Stimulated activated CD4-positive, alpha-beta T cell treated with anti-CD3 and anti-CD28 coated beads, Interleukin-15, amount 100 ng/mL, for 48 hours (primary cell): ENCODE data around the gene SYPL2.
A peak's percentile ranks its signal among the peaks of the same experiment; 100 is the strongest.

ENCODE experiments used
- DNase-seq, 2 donors: peaks; one replicate each; pipeline ENCODE4 v3.0.0-alpha.2; 2020; ENCODE audit warnings: low read depth in 2 of 2

SYPL2 gene

DNA sequence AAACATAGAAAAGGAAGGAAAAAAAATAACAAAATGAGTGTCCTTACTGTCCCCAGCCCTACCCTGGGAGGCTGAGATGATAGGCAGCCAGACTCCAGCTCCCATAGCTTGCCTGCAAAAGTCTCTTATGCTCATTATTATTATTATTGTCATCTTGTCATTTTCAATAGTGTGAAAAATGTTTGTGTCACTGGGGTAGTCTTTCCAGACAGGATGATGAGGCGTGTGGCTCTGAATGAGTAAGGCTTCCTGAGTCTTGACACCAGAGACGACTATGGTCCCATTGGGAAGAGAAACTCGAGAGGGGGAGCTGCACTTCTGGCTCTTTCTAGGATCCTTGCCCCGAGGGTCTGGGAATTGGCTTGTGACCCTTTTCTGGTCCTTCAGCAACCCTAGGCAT is 26.4 kb downstream of the SYPL2 start:
- DNase-seq, result no peak

DNA sequence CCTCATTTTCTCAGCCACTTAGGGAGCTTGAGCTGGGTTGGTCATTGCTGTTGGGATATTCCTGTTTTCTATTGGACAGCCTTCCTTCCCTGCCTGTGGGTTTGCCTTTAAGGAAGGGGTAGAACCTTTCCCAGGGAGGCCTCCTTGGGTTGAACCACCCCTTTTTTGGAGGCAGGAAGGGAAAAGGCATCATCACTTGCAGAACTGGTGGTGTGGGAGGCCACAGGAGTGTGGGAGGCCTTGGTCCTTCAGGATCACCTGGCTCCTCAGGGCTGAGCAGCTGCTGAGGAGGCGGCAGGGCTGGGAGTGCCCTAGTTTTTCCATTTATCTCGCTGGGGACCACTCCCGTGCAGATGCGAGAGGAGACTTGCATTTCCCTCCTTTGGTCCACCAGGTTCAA is 26.9 kb downstream of the SYPL2 start:
- no peak for DNase-seq

DNA sequence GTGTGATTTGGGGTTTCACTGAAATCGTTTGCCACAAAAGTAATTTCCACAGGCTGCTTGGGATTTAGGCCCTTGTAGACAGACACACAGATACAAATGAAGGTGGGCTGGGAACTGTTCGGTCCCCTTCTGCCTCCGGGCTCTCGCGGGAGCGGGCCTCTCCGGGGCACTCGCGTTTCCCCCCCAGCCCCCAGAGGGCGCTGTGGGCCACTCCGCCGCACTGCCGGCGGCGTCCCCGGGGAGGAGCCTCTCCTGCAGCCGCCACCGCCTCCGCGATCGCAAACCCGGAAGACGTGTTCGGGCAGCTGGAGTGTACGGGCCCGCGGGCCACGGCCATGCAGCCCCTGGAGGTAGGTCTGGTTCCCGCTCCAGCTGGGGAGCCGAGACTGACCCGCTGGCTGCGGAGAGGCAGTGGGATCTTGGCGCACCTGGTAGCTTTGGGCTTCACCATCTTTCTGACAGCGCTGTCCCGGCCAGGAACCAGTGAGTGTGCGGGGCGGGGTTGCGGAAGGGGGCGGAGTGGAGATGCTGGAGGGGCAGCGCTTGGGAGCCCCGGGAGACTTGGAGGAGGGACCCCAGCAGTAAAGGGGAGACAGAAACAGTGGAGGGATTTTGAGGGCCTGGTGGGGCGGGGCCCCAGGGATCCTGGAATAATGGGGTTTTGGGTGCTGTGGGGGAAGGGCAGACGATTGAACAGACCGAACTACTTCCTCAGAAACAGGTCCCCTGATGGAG is 27.6 kb downstream of the SYPL2 start, which contains the start of gene CYB561D1:
Gene CYB561D1 (plus strand): TSS at position 290 of the 735 bp plus-strand sequence. CDS start 46 bp downstream, at position 336.
- peak; percentile 77 to 86 for DNase-seq

DNA sequence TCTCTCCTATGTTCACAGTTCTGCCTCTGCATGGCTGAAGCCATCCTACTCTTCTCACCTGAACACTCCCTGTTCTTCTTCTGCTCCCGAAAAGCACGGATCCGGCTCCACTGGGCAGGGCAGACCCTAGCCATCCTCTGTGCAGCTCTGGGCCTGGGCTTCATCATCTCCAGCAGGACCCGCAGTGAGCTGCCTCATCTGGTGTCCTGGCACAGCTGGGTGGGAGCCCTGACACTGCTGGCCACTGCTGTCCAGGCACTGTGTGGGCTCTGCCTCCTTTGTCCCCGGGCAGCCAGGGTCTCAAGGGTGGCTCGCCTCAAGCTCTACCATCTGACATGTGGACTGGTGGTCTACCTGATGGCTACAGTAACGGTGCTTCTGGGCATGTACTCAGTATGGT is 29.4 kb downstream of the SYPL2 start:
- no peak for DNase-seq

DNA sequence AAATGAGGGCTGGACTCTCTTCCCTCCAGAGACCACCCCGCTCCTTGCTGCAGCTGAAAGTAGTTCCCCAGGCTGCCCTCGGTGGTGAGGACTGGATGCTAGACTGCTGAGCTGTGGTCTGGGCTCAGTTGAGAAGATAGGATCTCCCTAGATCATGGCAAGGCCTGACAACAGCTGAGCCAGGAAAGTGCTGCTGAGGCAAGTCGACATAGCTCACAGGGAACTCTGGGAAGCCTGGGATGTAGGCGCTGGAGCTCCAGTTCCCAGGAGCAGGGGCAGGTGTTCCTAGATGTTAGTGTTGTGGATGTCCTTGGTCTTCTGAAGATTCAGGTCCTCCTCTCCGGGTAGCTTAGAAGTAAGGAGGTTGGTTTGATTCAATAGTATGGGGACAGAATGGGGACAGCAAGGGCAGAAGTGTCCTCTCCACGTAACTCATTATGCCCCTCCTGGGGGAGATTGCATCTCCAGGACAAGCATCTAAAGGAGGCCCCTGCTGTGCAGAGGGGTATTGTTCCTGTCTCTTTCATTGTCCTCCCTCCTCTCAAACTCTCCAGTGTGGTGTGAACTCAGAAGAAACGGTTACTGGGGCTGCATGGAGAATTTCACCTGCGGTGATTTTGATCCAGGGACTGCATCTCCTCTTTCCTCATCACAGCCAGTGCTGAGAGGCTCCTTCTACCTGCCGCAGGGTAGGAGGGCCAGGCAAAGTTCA is 31.3 kb downstream of the SYPL2 start:
- no peak for DNase-seq

DNA sequence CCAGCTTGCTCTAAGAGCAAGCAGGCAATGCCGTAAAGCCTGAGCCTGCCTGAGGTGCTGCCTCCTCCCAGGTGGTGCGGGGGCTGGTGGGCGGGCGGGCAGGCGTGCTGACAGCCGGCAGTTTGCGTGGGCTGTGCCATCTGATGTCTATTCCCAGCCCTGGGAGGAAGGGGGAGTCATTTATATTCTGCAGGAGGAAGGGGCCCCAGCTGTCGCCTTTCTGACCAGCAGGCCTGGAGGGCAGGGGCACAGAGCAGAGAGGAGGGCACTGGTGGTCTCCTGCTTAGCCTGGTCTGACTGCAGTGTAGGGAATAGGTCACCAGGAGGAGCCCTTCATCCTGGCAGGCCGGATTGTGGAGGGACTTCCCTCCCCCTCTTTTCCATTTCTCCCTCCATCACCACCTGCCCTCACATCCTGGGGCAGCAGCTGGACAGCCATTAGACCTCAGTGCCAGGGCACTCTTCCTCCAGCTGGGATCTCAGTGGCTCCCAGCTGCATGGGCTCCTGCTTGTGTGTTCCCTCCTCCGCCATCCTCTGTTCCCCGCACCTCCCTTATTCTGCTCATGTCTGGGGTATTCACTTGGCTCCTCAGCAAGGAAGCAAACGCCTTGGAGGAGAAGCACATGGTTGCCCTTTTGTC is 31.9 kb downstream of the SYPL2 start:
- DNase-seq, result no peak

DNA sequence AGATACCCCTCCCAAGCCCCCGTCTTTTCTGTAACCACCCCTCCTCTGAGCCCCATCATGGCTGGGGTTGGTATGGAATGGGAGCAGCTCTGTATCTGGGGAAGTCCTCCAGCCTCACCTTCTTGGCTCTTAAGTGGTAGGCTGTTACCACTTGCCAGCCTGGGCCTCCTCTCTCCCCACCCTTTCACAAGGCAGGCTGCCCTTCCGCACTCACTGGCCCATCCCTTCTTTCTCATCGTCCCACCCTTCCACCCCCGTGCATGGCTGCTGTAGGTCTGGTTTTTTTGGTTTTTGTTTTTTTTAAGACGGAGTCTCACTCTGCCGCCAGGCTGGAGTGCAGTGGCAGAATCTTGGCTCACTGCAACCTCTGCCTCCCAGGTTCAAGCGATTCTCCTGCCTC is 32.7 kb downstream of the SYPL2 start:
- no peak for DNase-seq

DNA sequence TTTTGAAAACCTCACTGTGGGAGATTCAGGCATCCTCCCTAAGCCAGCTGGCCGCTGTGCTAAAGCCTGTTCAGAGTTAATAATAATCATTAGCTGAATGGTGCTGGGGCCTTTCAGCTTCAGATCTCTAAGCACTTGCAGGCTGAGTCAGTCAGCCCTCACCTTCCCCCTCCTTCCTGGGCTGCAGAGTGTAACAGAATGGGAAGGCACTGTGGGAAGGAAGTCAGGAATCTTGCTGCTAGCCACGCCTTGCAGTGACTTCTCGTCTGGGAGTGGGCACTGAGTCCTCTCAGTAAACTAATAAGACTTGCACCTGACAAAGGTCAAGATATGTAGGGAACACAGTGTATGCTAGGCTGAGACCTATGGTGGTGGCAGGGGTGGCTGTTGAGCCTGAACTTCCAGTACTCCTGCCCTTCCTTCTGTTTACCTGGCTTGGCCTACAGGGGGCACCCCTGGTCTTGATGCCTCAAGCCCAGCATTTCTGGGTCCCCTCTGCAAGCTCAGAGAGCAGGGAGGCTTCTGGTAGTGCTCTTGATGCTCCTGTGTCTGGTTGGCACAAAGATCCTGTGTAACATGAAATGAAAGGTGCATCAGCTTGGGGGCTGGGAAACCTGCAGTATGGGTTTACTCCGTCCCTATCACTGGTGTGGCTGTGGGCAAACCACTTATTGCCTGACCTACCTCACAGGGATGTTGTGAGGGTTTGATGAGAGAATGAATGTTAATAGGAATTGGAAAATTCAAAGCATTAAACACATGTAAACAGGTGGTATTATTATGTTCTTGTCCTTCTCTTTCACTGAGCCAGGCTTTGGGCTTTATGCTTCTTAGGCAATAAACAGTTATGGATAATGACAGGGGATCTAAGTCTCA is 33.6 kb downstream of the SYPL2 start:
- peak in 1 of 2 donors; percentile 44 for DNase-seq

DNA sequence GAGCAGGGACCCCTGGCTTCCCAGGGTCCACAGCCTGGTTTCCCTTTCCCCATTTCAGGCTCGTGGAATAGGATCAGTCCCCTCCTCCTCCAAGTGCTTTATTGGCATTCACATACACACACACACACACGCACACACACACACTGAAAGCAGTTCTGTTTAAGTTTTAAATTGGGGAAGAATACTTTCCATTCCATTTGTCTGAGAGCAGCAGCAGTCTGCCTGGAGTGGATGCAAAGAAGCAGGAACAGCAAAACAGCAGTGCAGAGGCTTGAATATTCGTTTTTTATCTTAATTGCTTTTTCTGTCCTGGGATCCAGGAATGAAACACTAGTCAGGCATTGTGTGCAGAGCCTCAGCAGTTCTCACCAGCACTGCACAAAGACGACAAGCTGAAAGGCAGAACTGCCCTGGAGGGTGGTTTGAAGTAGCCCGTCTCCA is 34.6 kb downstream of the SYPL2 start:
- no peak for DNase-seq

DNA sequence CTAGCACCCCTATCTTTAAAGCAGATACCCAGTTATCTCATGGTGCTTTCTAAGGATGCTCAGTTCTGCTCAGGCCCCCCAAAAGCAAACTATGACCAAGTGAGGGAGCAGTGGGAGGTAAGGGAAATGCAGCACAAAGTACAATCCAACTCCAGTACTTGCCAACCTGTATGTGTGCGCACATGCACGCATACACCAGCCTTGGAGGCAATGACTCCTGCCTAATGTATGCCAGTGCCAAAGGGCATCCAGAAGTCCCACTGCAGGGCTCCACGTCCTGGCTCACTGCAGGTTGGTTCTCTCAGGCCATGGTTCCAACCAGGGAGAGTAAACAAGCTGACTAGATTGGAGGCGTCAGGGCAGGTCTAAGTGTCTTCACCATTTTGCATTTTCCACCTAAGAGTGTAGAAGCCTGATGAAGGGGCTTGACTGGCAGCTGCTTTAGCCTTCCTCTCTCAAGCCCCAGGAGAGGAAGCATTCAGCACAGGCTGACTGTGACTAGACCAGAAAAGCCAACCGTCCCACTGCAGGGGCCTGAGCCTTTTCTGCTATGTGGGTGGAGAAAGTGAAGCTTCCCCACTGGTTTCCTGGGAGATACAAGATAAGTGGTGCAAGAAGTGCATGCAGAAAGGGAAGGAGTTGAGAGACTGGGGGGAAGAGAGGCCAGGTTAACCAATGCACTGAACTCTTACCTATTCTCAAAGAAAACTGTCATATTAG is 35.5 kb downstream of the SYPL2 start:
- DNase-seq, result no peak

DNA sequence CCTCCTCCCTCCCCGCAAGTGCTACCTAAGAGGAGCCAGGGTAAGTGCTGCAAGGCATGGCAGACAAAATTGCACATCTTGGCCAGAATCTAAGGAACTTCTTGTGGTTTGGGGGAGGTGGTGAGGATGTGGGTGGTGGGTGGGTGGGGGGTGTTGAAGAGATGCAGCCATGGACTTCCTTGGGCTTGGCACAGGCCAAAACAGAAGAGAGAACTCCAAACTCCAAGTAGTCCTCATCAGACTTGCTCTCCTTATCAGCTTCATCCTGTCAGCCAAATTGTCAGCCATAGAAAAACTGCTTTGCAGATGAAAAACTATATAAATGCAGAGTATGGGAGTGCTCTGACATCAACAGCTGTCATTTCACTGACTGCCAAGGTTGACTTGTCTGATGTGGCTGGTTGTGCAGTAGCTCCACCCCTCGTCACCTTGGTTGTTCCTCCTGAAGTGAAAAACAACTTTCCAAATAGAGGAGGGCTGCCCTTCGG is 36.1 kb downstream of the SYPL2 start:
- no peak for DNase-seq

DNA sequence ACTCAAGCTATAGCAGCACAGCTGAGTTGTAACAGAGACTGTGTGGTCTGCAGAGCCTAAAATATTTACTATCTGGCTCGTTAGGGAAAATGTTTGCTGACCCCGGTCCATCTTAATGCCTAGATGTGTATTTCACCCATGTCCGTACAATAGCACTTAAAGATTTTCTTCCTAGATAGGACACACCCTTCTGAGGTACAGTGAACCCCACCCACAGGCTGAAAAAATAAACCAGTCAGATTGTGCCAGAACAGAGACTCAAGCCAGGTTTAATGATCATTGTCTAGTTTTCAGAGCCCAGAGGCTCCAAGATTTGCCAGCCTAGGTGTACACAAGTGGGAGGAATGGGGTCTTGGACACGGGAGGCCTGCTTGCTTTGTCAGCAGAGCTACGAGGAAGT is 37.6 kb downstream of the SYPL2 start:
- DNase-seq, result no peak

DNA sequence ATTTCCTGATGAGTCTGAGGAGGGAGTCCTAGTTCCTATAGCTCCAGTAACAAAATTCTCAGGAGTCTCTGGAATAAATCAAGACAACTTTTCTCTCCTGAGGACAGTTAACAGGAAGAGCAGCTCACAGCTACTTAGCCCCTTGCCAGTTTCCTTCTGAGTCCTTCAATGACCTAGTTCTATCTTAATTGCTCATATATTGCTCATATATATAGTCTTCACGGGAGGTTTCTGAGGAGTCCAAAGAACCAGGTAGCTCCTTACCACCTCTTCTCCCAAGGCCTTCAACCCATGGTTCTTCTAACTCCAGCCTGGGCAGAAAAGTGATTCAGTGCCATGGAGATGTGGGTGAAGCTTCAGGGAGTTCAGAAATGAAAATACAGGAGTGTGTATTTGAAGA is 38.6 kb downstream of the SYPL2 start:
- DNase-seq, result no peak

DNA sequence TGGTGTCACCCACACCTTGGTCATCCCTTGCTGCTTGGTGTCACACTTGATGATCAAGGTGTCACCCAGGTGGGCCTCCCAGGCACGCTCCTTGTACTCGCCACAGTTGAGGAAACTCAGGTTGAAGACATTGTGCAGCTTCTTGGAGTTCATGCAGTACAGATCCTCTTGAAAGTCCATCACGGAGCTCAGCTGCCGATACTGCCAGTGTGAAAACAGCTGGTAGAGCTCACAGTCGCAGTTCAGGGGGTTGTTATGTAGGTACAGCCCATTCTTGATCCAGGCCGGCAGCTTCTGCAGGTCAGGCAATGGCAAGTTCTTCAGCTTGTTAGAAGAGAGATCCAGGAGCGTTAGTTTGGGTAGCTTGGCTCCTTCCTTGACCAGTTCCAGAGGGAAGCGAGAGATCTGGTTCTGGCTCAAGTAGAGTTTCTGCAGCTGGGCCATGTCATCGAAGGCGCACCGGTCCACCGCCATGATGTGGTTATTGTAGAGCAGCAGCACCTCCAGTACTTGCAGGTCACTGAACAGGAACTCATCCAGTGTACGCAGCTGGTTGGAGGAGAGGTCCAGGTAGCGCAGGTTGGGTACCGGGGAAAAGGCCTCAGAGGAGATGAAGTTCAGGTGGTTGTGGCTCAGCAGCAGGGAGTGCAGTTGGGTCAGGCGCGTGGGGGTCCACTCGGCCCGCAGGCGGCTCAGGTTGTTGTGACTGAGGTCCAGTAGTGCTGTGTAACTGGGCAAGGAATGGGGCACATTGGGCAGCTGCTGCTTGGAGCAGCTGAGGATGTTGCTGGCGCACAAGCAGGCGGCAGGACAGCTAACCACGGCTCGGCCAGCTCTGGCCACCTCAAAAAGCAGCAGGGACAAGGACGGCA is 41.9 kb downstream of the SYPL2 start:
- DNase-seq, result no peak

DNA sequence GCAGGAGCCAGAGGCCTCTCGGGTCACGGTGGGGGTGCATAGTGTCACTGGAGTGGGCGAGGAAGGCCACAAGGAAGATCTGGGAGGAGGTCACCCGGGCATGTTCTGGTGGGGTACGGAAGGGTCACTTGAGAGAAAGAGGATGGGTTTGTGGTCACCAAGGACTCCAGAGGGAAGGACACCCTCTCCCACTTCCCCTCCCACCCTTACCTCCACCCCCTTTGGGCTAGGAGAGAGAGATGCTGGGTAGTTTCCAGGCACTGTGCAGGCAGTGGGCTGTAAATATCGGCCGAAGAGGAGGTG is 42.5 kb downstream of the SYPL2 start:
- DNase-seq, result no peak

DNA sequence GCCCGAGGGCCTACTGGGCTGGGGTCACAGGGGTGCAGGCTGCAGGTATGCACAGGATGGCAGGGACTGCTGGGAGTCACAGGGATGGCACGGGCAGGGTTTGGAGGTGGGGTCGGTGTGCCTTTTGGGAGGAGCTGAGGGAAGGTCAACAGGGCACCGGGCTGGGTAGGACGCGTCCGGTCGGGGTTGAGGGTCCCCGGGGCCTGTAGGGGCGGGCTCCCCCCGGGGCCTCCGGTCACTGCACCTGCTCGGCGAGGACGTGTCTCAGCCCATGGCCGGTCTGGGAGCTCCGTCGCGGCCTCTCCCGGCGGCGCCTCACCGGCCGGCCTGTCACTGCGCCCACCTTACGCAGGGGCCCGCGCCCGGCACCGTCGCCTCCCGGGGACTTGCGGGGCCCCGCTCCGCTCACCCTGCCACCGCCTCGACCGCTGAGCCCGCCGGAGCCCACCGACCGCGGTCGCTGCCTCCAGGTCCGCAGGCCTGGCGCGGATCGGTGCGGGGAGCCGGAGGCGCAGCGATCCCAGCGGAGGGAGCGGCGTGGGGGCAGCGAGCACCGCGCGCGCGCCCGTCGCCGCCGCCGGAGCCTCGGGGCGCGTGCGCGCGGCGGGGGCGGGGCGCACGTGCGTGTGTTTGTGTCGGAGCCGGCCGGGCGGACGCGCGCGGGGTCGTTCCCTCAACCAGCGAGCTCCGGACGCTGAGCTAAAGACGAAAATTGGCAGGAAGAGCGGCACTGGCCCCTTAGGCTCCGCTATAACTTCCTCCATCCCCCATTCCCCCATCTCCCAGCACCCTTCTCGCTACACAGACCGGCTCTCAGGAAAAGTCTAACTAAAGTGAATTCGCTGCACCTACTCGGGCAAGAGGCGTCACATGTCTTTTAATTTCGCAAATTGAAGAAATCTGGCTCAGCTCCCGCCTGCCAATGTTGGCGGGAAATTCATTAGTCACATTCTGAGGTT is 43.1 kb downstream of the SYPL2 start, which contains the start of gene AMIGO1:
Gene AMIGO1 (minus strand): TSS at position 552 of the 959 bp plus-strand sequence. CDS start 815 bp downstream, outside the sequence.
- peak in 1 of 2 donors; percentile 40 for DNase-seq

DNA sequence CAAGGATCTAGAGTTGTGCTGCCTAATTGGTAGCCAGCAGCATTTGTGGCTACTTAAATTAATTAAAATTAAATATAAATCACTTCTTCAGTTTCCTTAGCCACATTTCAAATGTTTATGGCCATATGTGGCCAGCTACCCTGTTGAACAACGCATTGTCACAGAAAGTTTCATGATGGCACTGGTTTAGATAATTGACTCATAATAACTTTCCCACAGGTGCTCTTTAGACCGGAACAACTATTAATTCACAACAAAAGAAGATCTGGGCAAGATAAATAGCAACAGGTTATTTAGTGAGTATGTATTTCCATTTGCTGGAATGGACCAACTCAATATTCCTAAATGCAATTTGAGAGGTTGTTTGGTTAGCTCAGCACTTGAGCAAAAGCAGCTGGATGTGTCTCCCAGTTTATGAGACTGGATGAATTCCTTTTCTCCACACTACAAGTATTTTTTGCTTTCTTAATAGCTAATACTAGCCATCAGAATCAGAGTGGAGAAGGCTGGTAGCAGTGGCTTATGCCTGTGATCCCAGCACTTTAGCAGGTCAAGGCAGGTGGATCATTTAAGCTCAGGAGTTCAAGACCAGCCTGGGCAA is 46.9 kb downstream of the SYPL2 start:
- DNase-seq, result no peak

DNA sequence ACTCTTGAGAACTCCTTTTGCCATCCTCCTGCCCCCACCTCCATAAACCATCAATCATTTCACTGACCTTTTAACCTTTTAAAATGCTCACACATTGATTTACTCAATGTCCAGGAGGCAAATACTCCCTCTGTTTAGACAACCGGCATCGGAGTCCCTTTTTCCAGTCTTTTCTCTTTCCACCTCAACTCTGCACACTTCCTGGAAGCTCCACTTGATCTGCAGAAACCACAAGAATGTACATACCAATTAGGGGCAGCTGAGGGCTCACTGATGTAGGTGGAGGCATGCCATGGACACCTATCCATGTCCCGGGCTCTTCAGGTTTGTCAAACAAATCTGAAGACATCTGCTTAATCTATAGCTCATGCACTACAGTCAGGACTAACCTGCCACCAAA is 48.5 kb downstream of the SYPL2 start:
- DNase-seq, result no peak
